ENCODE data around the gene PAX7. TPM values are rescaled to one million over a fixed set of nuclear protein-coding genes. Genes with fewer than 3 reads are reported as not detected.

The PAX7 gene
- total and polyA plus RNA-seq, 9 of the 15 experiments (the other 6 are each of a cell fraction or from before 2014, with no cell fraction given): not detected

DNA sequence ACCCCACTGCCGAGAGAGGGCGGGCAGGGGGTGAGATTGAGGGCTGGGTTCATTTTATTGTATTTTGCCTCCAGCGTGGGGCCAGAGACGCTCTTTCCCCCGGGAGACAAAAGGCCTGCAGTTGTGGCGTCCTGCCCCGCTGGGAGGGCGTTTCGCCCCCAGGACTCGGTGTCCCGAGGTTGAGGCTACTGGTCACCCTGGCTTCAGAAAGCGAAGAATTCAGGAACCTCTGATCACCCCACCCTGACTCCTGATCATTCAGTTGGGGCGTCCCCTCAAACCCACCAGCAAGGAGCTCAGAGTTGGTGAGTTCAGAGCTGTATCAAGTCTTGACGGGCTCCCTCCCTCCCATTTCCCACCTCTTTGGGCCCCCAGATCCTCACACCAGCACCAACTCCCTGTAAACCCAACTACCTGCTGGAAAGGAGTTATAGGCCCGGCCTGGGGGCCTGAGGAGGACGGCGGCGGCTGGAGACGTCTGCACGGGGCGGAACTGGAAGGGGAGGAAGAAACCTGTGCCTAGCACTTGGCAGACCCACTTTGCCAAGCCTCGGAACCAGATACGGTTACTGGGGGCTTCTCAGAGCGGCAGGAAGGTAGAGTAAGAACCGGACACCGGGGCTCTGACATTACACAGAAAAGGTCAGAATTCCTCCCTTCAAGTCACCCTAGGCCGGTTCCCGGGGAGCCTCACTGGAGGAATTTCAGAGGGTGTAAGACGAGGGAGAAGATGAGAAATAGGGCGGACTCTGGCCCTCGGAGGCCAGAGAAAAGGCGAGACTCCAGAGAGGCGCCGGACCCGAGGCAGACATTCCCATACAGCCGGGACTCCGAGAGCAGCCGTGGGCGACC, 761 bp upstream of the PAX7 start:
- Histone ChIP-seq H2AFZ (ENCODE audit: low read depth, low read length) (no peak overlapping the region), H3K27me3 (ENCODE audit: control insufficient read depth in 2 of 2, insufficient read depth in 2 of 2, low read length in 2 of 2) (peaks cover 53 to 69% of the 10 kb centered on the region in 2 experiments), H3K4me3 (no peak overlapping the region), H3K4me1 (replicated peaks in 1 of 2; ENCODE audit: control insufficient read depth in 2 of 2, insufficient read depth in 2 of 2, low read length in 2 of 2) (no peaks in the 10 kb centered on the region; a peak in 1 of 5 replicates), H3K27ac (ENCODE audit: extremely low read depth, low read depth, low read length) (no peak overlapping the region), H3K36me3 (ENCODE audit: control insufficient read depth, insufficient read depth, low read length) (no peaks in the 10 kb centered on the region), H3K9ac (ENCODE audit: insufficient read depth in 1 of 2, low read depth in 2 of 2, low read length in 2 of 2) (no peak overlapping the region), H3K79me2 (ENCODE audit: control insufficient read depth, insufficient read depth, low read length) (no peaks in the 10 kb centered on the region), H3K9me1 (ENCODE audit: control insufficient read depth, insufficient read depth, low read length) (no peaks in the 10 kb centered on the region), H3K9me3 (replicated peaks; ENCODE audit: control insufficient read depth, insufficient read depth, low read depth, low read length) (no peaks in the 10 kb centered on the region), H4K20me1 (replicated peaks; ENCODE audit: control insufficient read depth, insufficient read depth, low read length) (peaks cover 4% of the 10 kb centered on the region; the same call in 1 of the 2 replicates), H3K4me2 (ENCODE audit: insufficient read depth, low read length) (no peak overlapping the region)
- ATAC-seq: no peak
- intact Hi-C loops (cut with micrococcal nuclease): no loop called here
- in situ Hi-C loops (cut with MboI): no loop called here
- WGBS (ENCODE audit: insufficient coverage, low coverage, missing lambda C conversion rate): under 1% methylated on average over 30 of the region's 39 CpGs
- DNase-seq (ENCODE audit: extremely low read depth in 1 of 4, low spot score in 3 of 4): no peak
- FAIRE-seq: no peak
- ChIA-PET POLR2A (interaction anchor here (0.6 to 1.2 kb wide), 3 partner anchors 16 to 39 kb away, joined by 3 to 4 read pairs (median 3); no protein-coding TSS in a partner anchor), CTCF (ENCODE audit: low intra/inter-chr PET ratio) (no interaction called here)
- no TSS peak for BruUV-seq (replicated peaks)
- TF ChIP-seq, protein P1, sequence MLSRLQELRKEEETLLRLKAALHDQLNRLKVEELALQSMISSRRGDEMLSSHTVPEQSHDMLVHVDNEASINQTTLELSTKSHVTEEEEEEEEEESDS (CRISPR knock-in tag; IDR thresholded peaks at IDR 0.05): no peak
- TF ChIP-seq HMG20B (CRISPR knock-in tag; IDR thresholded peaks at IDR 0.05) (no peak), PHF20 (IDR thresholded peaks at IDR 0.05; ENCODE audit: partially characterized antibody) (no peak), BRD4 (IDR thresholded peaks at IDR 0.05) (no peak), TARDBP (IDR thresholded peaks at IDR 0.05) (no peak), ZNF124 (CRISPR knock-in tag; IDR thresholded peaks at IDR 0.05) (no peak), SAP30 (IDR thresholded peaks at IDR 0.05; ENCODE audit: borderline replicate concordance, insufficient read depth, low read depth, low read length, poor library complexity, severe bottlenecking) (no peak), ZBTB7A (IDR thresholded peaks at IDR 0.05; ENCODE audit: borderline replicate concordance, control insufficient read depth, low read depth, low read length) (no peak)
- TF ChIP-seq, protein P2, sequence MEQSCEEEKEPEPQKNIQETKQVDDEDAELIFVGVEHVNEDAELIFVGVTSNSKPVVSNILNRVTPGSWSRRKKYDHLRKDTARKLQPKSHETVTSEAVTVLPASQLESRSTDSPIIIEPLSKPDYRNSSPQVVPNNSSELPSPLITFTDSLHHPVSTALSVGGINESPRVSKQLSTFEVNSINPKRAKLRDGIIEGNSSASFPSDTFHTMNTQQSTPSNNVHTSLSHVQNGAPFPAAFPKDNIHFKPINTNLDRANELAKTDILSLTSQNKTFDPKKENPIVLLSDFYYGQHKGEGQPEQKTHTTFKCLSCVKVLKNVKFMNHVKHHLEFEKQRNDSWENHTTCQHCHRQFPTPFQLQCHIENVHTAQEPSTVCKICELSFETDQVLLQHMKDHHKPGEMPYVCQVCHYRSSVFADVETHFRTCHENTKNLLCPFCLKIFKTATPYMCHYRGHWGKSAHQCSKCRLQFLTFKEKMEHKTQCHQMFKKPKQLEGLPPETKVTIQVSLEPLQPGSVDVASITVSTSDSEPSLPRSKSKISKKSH (CRISPR knock-in tag; IDR thresholded peaks at IDR 0.05): no peak
- TF ChIP-seq, protein P3, sequence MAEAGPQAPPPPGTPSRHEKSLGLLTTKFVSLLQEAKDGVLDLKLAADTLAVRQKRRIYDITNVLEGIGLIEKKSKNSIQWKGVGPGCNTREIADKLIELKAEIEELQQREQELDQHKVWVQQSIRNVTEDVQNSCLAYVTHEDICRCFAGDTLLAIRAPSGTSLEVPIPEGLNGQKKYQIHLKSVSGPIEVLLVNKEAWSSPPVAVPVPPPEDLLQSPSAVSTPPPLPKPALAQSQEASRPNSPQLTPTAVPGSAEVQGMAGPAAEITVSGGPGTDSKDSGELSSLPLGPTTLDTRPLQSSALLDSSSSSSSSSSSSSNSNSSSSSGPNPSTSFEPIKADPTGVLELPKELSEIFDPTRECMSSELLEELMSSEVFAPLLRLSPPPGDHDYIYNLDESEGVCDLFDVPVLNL (CRISPR knock-in tag; IDR thresholded peaks at IDR 0.05; ENCODE audit: low read depth): no peak
- TF ChIP-seq, protein P4, sequence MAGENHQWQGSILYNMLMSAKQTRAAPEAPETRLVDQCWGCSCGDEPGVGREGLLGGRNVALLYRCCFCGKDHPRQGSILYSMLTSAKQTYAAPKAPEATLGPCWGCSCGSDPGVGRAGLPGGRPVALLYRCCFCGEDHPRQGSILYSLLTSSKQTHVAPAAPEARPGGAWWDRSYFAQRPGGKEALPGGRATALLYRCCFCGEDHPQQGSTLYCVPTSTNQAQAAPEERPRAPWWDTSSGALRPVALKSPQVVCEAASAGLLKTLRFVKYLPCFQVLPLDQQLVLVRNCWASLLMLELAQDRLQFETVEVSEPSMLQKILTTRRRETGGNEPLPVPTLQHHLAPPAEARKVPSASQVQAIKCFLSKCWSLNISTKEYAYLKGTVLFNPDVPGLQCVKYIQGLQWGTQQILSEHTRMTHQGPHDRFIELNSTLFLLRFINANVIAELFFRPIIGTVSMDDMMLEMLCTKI (IDR thresholded peaks at IDR 0.05; ENCODE audit: partially characterized antibody): no peak
